Chondrocyte (in vitro differentiated cells): ENCODE data around the gene CAMK2D. TPM values are rescaled to one million over a fixed set of nuclear protein-coding genes. Genes with fewer than 3 reads are reported as not detected.
A peak's percentile ranks its signal among the peaks of the same experiment; 100 is the strongest.

Experiments
- DNase-seq: peaks from one replicate; pipeline ENCODE4 v3.0.0; 2021; ENCODE audit warnings: mixed read lengths, low spot score
- H3K27ac Mint-ChIP-seq: one replicate; pipeline ENCODE4 v1.8.0; 2021; ENCODE audit warnings: mild to moderate bottlenecking, moderate library complexity, mixed read lengths; ENCODE audit not compliant: unreplicated experiment
- H3K27me3 Mint-ChIP-seq: 2 replicates; pipeline ENCODE4 v1.8.0; 2021; ENCODE audit warnings: low read depth, mixed read lengths
- H3K36me3 Mint-ChIP-seq: 2 replicates; pipeline ENCODE4 v1.8.0; 2021; ENCODE audit warnings: low read depth, mixed read lengths
- H3K4me1 Mint-ChIP-seq: 2 replicates; pipeline ENCODE4 v1.8.0; 2021; ENCODE audit warnings: low read depth, mild to moderate bottlenecking, mixed read lengths
- H3K4me3 Mint-ChIP-seq: one replicate; pipeline ENCODE4 v1.8.0; 2021; ENCODE audit warnings: mild to moderate bottlenecking, moderate library complexity, mixed read lengths; ENCODE audit not compliant: unreplicated experiment
- H3K9me3 Mint-ChIP-seq: 2 replicates; pipeline ENCODE4 v1.8.0; 2021; ENCODE audit warnings: low read depth, mixed read lengths
- total RNA-seq: library from RNA; stranded (reverse); gene quantifications from 3 replicates; pipeline ENCODE4 v1.2.1, GENCODE V29; 2021
- TF ChIP-seq, protein P1 (sequence below): fragments of 200-600 bp; sonication (generic); IDR thresholded peaks from 2 replicates; pipeline ENCODE4 v1.5.0; 2021; ENCODE audit warnings: antibody characterized with exemption, mild to moderate bottlenecking, moderate library complexity

The CAMK2D gene
- total RNA-seq, 1 donor from 2014 or later: 73.7 TPM

- TF ChIP-seq, protein P1, sequence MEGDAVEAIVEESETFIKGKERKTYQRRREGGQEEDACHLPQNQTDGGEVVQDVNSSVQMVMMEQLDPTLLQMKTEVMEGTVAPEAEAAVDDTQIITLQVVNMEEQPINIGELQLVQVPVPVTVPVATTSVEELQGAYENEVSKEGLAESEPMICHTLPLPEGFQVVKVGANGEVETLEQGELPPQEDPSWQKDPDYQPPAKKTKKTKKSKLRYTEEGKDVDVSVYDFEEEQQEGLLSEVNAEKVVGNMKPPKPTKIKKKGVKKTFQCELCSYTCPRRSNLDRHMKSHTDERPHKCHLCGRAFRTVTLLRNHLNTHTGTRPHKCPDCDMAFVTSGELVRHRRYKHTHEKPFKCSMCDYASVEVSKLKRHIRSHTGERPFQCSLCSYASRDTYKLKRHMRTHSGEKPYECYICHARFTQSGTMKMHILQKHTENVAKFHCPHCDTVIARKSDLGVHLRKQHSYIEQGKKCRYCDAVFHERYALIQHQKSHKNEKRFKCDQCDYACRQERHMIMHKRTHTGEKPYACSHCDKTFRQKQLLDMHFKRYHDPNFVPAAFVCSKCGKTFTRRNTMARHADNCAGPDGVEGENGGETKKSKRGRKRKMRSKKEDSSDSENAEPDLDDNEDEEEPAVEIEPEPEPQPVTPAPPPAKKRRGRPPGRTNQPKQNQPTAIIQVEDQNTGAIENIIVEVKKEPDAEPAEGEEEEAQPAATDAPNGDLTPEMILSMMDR: no peak
- peaks cover 49% of the 10 kb centered on the region for H3K4me1 Mint-ChIP-seq
- no peaks in the 10 kb centered on the region for H3K27me3 Mint-ChIP-seq
- no peaks in the 10 kb centered on the region for H3K36me3 Mint-ChIP-seq
- H3K27ac Mint-ChIP-seq: peak overlapping the region; percentile 91
- H3K9me3 Mint-ChIP-seq: no peaks in the 10 kb centered on the region
- no peak for DNase-seq
- H3K4me3 Mint-ChIP-seq: peak overlapping the region; percentile 83
Measured at GRCh38 chr4:113760094-113760794, 1.3 kb downstream of the CAMK2D start.

DNA sequence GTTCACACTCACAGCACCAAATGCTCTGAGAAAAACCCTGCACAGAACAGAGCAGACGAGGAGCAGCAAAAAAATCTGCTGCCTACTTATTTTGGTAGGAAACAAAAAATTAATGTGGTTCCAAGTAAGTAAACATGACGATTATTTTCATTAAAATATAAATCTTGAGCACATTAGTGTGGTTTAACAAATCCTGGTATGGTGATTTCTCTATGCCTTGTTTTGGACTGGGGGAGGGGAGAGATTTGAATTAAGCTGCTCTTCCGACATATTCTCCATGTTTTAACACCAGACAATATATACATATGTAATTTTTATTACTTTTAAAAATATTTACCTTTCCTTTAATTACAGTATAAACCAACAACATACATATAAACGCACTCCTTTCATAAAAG, 1.8 kb downstream of the CAMK2D start:
- H3K4me1 Mint-ChIP-seq: peaks cover 54% of the 10 kb centered on the region
- H3K27me3 Mint-ChIP-seq: no peaks in the 10 kb centered on the region
- H3K36me3 Mint-ChIP-seq: no peaks in the 10 kb centered on the region
- H3K27ac Mint-ChIP-seq: peak overlapping the region; percentile 91
- H3K9me3 Mint-ChIP-seq: no peaks in the 10 kb centered on the region
- no peak for DNase-seq
- peak overlapping the region; percentile 83 for H3K4me3 Mint-ChIP-seq
- TF ChIP-seq, protein P1: no peak

DNA sequence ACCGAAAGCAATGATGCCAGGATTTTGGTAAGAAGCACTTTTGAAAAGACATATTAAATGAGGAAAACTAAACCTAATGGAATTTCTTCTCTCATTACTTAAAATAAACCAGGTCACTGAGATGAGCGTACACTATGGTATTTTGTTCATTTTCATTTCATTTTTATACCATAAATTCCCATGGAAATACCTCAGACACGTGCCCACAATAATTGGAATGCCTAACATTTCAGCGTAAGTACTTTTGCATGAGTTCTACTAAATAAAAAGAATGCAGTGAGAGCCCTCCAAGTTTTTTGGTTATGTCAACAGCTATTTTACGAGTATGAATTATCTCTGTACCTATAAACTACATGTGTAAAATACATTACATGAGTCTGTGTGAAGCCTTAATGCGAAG, 3.2 kb downstream of the CAMK2D start:
- Mint-ChIP-seq H3K27me3 (no peaks in the 10 kb centered on the region), H3K36me3 (no peaks in the 10 kb centered on the region), H3K4me1 (peaks cover 53% of the 10 kb centered on the region), H3K9me3 (no peaks in the 10 kb centered on the region), H3K27ac (peak overlapping the region; percentile 76), H3K4me3 (peak overlapping the region; percentile 83)
- DNase-seq: no peak
- TF ChIP-seq, protein P1: no peak

DNA sequence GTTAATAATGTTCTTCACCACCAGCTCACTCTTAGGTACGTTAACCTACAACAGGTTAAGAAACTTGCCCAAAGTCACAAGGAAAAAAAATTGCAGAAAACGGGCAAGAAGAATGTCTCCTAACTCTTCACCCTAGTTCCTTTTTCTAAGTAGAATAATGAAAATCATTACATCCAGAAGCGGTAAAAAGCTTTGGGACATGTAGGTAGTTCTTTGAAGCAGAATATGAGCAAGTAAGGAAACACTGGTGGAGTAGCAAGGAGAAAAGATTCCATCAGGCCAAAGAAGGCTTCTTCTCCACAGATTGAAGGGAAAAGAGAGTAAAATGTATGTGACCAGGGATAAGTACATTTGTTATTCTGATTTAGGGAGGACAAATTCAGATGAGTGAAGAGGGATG, 4.1 kb downstream of the CAMK2D start:
- DNase-seq: no peak
- Mint-ChIP-seq H3K27me3 (no peaks in the 10 kb centered on the region), H3K4me3 (peak overlapping the region; percentile 83), H3K9me3 (no peaks in the 10 kb centered on the region), H3K27ac (peak overlapping the region; percentile 76), H3K36me3 (peaks cover 4% of the 10 kb centered on the region), H3K4me1 (peaks cover 49% of the 10 kb centered on the region)
- TF ChIP-seq, protein P1: no peak

GRCh38 chr4:113756005-113756410, 5.5 kb downstream of the CAMK2D start:
- peaks cover 47% of the 10 kb centered on the region for H3K4me1 Mint-ChIP-seq
- H3K4me3 Mint-ChIP-seq: no peak overlapping the region
- H3K9me3 Mint-ChIP-seq: no peaks in the 10 kb centered on the region
- TF ChIP-seq, protein P1: no peak
- no peaks in the 10 kb centered on the region for H3K27me3 Mint-ChIP-seq
- H3K27ac Mint-ChIP-seq: peak overlapping the region; percentile 67
- no peak for DNase-seq
- H3K36me3 Mint-ChIP-seq: peaks cover 6% of the 10 kb centered on the region
